ENCODE data around the gene EMC7. TPM values are rescaled to one million over a fixed set of nuclear protein-coding genes. Genes with fewer than 3 reads are reported as not detected.

Gene EMC7
- total and polyA plus RNA-seq, 2 of the 13 experiments (the other 11 are each of a cell fraction or from before 2014, with no cell fraction given), result 46.8 to 113 TPM

DNA sequence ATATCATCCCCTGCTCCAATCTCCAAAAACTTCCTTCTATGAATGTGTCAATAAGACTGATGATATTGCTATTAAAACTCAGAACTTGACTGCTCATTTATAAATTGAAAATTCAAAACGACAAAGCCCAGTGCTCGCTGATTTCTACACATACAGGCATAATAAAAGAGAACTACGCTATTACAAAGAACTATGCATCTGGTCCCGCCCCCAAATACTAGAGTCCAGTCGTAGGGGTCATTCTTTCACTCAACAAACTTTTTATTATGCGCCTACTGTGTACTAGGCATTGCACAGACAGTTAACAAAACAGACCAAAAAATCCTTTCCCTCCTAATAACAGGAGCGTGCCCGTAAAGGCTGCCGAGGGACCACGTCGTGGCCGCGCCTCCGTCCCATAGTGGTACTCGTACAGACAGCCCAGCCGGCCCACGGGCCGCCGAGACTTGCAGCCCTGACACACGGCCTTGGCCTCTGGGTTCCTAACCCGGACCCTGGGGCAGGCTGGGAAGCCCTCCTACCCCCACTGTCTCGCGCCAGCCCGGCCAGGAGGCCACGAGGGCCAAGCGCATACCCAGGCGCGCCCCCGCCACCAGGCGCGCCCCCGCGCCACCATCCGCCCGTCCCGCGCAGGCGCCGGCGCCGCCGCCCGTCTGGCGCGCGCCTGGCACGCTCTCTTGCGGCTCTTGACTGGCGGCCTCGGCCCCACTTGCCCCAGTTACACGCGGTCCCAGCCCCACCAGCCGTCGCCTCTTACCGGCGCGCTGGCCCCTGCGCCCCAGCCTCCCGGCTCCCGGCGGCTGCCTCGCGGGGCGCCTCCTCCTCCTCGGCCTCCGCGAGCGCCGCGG is 63.4 kb downstream of the EMC7 start (continued):
- TF ChIP-seq, protein P1, sequence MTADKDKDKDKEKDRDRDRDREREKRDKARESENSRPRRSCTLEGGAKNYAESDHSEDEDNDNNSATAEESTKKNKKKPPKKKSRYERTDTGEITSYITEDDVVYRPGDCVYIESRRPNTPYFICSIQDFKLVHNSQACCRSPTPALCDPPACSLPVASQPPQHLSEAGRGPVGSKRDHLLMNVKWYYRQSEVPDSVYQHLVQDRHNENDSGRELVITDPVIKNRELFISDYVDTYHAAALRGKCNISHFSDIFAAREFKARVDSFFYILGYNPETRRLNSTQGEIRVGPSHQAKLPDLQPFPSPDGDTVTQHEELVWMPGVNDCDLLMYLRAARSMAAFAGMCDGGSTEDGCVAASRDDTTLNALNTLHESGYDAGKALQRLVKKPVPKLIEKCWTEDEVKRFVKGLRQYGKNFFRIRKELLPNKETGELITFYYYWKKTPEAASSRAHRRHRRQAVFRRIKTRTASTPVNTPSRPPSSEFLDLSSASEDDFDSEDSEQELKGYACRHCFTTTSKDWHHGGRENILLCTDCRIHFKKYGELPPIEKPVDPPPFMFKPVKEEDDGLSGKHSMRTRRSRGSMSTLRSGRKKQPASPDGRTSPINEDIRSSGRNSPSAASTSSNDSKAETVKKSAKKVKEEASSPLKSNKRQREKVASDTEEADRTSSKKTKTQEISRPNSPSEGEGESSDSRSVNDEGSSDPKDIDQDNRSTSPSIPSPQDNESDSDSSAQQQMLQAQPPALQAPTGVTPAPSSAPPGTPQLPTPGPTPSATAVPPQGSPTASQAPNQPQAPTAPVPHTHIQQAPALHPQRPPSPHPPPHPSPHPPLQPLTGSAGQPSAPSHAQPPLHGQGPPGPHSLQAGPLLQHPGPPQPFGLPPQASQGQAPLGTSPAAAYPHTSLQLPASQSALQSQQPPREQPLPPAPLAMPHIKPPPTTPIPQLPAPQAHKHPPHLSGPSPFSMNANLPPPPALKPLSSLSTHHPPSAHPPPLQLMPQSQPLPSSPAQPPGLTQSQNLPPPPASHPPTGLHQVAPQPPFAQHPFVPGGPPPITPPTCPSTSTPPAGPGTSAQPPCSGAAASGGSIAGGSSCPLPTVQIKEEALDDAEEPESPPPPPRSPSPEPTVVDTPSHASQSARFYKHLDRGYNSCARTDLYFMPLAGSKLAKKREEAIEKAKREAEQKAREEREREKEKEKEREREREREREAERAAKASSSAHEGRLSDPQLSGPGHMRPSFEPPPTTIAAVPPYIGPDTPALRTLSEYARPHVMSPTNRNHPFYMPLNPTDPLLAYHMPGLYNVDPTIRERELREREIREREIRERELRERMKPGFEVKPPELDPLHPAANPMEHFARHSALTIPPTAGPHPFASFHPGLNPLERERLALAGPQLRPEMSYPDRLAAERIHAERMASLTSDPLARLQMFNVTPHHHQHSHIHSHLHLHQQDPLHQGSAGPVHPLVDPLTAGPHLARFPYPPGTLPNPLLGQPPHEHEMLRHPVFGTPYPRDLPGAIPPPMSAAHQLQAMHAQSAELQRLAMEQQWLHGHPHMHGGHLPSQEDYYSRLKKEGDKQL (CRISPR knock-in tag; IDR thresholded peaks at IDR 0.05; ENCODE audit: low read depth), result no peak
- TF ChIP-seq KLF12 (CRISPR knock-in tag; IDR thresholded peaks at IDR 0.05; ENCODE audit: borderline replicate concordance), result no peak
- TF ChIP-seq ZNF562 (CRISPR knock-in tag; IDR thresholded peaks at IDR 0.05; ENCODE audit: borderline replicate concordance), result no peak
- no peak for TF ChIP-seq ZNF337 (CRISPR knock-in tag; IDR thresholded peaks at IDR 0.05; ENCODE audit: borderline replicate concordance, low read depth)
- no peak for TF ChIP-seq STAT5B (CRISPR knock-in tag; IDR thresholded peaks at IDR 0.05)
- TF ChIP-seq, protein P2, sequence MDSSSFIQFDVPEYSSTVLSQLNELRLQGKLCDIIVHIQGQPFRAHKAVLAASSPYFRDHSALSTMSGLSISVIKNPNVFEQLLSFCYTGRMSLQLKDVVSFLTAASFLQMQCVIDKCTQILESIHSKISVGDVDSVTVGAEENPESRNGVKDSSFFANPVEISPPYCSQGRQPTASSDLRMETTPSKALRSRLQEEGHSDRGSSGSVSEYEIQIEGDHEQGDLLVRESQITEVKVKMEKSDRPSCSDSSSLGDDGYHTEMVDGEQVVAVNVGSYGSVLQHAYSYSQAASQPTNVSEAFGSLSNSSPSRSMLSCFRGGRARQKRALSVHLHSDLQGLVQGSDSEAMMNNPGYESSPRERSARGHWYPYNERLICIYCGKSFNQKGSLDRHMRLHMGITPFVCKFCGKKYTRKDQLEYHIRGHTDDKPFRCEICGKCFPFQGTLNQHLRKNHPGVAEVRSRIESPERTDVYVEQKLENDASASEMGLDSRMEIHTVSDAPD (CRISPR knock-in tag; IDR thresholded peaks at IDR 0.05), result no peak
- TF ChIP-seq, protein P3, sequence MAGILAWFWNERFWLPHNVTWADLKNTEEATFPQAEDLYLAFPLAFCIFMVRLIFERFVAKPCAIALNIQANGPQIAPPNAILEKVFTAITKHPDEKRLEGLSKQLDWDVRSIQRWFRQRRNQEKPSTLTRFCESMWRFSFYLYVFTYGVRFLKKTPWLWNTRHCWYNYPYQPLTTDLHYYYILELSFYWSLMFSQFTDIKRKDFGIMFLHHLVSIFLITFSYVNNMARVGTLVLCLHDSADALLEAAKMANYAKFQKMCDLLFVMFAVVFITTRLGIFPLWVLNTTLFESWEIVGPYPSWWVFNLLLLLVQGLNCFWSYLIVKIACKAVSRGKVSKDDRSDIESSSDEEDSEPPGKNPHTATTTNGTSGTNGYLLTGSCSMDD (CRISPR knock-in tag; IDR thresholded peaks at IDR 0.05), result no peak
- TF ChIP-seq ZNF746 (CRISPR knock-in tag; IDR thresholded peaks at IDR 0.05), result no peak
- TF ChIP-seq ZBTB38 (CRISPR knock-in tag; IDR thresholded peaks at IDR 0.05), result peak; percentile 34; the same call in 1 of the 2 replicates
- TF ChIP-seq, protein P4, sequence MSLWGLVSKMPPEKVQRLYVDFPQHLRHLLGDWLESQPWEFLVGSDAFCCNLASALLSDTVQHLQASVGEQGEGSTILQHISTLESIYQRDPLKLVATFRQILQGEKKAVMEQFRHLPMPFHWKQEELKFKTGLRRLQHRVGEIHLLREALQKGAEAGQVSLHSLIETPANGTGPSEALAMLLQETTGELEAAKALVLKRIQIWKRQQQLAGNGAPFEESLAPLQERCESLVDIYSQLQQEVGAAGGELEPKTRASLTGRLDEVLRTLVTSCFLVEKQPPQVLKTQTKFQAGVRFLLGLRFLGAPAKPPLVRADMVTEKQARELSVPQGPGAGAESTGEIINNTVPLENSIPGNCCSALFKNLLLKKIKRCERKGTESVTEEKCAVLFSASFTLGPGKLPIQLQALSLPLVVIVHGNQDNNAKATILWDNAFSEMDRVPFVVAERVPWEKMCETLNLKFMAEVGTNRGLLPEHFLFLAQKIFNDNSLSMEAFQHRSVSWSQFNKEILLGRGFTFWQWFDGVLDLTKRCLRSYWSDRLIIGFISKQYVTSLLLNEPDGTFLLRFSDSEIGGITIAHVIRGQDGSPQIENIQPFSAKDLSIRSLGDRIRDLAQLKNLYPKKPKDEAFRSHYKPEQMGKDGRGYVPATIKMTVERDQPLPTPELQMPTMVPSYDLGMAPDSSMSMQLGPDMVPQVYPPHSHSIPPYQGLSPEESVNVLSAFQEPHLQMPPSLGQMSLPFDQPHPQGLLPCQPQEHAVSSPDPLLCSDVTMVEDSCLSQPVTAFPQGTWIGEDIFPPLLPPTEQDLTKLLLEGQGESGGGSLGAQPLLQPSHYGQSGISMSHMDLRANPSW (CRISPR knock-in tag; IDR thresholded peaks at IDR 0.05; ENCODE audit: borderline replicate concordance), result no peak
- TF ChIP-seq ARNT2 (CRISPR knock-in tag; IDR thresholded peaks at IDR 0.05; ENCODE audit: low read depth), result peak; percentile 41
- TF ChIP-seq, protein P5, sequence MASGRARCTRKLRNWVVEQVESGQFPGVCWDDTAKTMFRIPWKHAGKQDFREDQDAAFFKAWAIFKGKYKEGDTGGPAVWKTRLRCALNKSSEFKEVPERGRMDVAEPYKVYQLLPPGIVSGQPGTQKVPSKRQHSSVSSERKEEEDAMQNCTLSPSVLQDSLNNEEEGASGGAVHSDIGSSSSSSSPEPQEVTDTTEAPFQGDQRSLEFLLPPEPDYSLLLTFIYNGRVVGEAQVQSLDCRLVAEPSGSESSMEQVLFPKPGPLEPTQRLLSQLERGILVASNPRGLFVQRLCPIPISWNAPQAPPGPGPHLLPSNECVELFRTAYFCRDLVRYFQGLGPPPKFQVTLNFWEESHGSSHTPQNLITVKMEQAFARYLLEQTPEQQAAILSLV (CRISPR knock-in tag; IDR thresholded peaks at IDR 0.05; ENCODE audit: borderline replicate concordance), result no peak
- no peak for TF ChIP-seq HMG20B (CRISPR knock-in tag; conservative IDR thresholded peaks at IDR 0.05)
- no peak for TF ChIP-seq EHMT2 (IDR thresholded peaks at IDR 0.05; ENCODE audit: borderline replicate concordance, low read depth, low read length)
- TF ChIP-seq TBL1XR1 (IDR thresholded peaks at IDR 0.05; ENCODE audit: borderline replicate concordance, low read length, partially characterized antibody), result no peak

All from HepG2 (cell line).